HT-29 (cell line): Measurements from ENCODE around the gene ZNF563. TPM values are rescaled to one million over a fixed set of nuclear protein-coding genes. Genes with fewer than 3 reads are reported as not detected.
"Not testable (repeated sequence)": the region's sequence is repeated elsewhere in the genome, so short reads cannot be mapped to it uniquely, and the experiment has no call there.

Experiments used
- DNase-seq: peaks from one replicate; pipeline ENCODE4 v3.0.0-alpha.2; 2015; ENCODE audit warnings: low spot score
- total RNA-seq: library from RNA; depleted of rRNA; stranded (reverse); fragments of >200 nt; shearing (Covaris generic); gene quantifications from 2 replicates; pipeline ENCODE4 v1.2.3, GENCODE V29; 2014; rRNA removed

ZNF563 gene
- total RNA-seq = 0.25 and 0.70 TPM in 2 replicates

DNA sequence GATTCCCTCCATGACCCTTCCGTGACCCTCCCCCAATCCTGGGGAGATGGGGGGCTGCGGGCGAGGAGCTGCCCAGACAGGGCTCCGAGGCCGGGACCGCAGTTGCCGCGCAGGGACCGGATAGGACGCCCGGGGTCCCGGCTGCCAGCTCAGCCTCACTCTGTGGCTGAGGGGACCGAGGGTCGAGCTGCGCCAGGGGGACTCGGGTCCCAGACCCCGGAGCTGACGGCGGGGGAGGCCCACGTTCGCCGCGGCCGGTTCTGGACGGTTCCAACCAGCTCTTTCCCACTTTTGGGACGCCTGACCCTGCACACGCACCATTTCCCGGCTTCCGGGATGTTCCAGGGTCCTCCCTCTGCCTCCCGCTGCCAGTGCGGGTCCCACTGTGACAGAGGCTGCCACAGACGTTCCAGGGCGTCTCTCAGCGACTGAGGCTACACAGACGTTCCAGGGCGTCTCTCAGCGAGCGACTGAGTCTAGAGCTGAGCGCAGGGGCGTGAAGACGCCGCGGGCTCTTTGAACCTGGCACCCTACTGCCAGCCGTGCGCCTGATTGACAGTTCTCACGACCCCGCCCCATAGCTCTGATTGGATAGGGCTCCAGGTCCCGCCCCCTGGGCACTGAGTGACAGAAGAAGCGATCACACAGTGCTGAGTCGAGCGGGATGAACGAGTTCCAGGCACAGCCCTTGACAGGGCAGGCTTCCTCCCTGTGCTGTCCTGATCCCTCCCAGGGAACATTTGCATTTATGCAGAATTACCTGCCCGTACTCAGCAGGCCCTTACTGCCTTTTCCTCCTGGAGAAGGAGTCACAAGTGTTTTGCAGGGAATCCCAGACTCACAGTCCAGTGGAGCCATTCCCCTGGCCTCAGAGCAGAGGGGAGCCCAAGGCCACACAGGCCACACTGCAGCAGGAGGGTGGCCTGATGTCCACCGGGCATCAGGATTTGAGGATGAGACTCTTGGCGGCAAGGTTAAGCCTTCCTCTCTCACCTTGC, at the start of gene ZNF563:
Gene ZNF563, minus strand, starts transcription at position 472 of the 998 bp plus-strand sequence. Its CDS starts 151 bp downstream, at position 321.
- peak; percentile 92 for DNase-seq

DNA sequence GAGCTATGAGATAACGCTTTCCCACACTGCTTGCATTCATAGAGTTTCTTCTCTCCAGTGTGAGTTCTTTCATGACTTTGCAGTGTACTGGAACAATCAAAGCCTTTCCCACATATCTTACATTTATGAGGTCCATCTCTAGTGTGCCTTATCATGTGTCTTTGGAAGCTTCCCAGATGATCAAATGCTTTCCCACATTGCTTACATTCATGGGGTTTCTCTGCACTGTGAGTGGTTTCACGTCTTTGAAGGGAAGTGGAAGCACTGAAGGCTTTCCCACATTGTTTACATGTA, 47.0 kb upstream of the ZNF563 start:
- no peak for DNase-seq

- no peak for DNase-seq
Observed at GRCh38 chr19:12379732-12380443, 46.5 kb upstream of the ZNF563 start.

- DNase-seq = no peak
Observed at GRCh38 chr19:12374026-12374425, 40.6 kb upstream of the ZNF563 start.

DNA sequence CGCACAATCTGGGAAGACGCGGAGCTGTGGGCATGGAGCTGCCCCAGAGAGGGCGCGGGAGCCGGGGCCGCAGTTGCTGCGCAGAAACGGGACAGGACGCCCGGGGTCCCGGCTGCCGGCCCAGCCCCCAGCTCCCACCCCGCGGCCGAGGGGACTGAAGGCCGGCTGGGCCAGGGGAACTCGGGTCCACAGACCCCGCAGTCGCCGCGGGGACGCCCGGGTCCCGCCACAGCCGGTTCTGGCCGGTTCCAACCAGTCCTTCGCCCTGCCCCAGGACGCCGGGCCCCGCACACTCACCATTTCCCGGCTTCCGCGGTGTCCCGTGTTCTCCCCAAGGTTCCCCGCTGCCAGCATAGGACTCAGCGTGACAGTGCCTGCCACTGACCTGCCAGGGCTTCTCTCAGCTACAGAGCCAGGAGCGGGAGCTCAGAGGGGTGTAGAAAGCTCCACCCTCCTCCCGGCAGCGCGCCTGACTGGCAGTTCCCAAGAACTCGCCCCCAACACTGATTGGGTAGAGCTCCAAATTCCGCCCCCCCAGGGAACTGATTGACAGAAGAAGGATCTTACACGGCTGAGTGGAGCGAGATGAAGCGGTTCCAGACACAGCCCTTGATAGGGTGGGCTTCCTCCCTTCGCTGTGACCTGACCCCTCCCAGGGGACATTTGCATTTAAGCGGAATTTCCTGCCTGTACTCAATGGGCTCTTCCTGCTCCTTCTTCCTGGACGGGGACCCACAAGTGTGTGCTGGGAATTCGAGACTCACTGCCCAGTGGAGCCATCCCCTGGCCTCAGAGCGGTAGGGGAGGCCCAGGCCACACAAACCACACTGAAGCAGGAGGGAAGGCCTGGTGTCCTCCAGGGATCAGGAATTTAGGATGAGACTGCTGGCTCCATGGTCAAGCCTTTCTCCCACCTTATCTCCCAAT, 32.1 kb upstream of the ZNF563 start, which contains the start of gene ZNF442:
Gene ZNF442, minus strand, starts transcription at position 448 of the 927 bp plus-strand sequence. CDS start 2,052 bp downstream, outside the sequence.
- peak; percentile 82 for DNase-seq

DNA sequence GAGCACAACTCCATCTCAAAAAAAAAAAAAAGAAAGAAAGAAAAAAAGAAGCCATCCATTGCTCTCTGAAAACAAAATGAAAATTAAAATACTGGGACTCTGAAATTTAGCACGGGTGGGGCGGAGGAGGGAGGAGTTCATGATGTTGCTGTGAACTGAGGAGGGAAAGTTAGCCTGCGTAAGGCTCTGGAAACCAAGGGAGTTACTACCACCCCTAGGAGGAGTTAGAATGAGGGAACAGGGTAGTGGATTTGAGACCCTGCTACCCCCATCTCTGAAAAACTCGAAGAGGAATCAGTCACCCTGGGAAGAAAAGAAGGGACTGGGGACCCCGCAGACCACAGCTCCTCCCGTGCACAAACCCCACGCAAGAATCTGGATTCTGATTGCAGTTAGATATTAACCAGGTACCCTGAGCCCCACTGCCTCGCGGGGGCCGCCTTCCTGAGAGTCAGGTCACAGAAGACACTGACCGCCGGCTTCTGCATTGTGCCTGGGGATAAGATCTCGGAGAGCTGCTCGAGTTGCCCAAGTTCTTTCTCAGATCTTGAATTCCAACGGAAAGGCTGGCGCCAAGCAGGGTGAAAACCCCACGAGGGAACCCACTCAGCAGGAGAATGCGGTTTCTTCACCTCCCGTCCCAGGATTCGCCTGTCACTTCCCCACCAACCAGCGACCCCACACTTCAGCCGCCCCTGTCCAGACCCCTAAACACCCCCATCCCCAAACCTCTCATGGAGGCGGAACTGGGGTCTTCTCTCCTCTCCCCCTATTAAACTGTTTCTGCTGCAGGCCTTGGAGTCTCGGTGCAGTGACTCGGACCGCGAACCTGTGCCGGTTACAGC, 31.2 kb upstream of the ZNF563 start:
- no peak for DNase-seq

DNA sequence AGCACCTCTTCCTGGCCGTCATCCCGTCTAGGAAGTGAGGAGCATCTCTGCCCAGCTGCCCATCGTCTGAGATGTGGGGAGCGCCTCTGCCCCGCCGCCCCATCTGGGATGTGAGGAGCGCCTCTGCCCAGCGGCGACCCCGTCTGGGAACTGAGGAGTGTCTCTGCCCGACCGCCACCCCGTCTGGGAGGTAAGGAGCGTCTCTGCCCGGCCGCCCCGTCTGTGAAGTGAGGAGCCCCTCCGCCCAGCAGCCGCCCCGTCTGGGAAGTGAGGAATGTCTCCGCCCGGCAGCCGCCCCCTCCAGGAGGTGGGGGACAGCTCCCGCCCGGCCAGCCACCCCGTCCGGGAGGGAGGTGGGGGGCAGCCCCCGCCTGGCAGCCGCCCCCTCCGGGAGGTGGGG, 28.8 kb upstream of the ZNF563 start:
- DNase-seq = not testable (repeated sequence)

- no peak for DNase-seq
Observed at GRCh38 chr19:12353375-12353774, 19.9 kb upstream of the ZNF563 start.

DNA sequence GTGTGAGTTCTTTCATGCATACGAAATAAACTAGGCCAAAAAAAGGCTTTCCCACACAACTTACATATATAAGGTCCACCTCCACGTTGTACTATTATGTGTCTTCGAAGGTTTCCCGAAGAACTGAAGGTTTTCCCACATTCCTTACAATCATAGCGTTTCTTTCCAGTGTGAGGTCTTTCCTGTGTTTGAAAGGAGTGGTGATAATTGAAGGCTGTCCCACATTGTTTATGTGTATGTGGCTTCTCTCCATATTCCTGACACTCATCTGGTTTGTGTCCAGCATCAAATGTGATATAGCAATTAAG, 17.4 kb upstream of the ZNF563 start:
- DNase-seq = no peak

DNA sequence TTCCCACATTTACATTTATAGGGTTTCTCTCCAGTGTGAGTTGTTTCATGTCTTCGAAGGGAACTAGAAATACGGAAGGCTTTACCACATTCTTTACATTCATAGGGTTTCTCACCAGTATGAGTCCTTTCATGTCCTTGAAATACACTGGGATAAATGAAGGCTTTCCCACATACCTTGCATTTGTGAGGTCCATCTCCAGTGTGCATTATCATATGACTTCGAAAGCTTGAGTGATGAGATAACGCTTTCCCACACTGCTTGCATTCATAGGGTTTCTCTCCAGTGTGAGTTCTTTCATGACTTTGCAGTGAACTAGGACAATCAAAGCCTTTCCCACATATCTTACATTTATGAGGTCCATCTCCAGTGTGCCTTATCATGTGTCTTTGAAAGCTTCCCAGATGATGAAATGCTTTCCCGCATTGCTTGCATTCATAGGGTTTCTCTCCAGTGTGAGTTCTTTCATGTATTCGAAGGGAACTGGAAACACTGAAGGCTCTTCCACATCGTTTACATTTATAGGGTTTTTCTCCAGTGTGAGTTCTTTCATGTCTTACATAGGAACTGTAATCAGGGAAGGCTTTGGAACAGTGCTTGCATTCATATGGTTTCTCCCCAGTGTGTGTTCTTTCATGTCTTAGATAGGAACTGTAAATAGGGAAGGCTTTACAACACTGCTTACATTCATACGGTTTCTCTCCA, 16.9 kb upstream of the ZNF563 start:
- DNase-seq = no peak

GRCh38 chr19:12346896-12347295, 13.5 kb upstream of the ZNF563 start:
- peak; percentile 17 for DNase-seq

DNA sequence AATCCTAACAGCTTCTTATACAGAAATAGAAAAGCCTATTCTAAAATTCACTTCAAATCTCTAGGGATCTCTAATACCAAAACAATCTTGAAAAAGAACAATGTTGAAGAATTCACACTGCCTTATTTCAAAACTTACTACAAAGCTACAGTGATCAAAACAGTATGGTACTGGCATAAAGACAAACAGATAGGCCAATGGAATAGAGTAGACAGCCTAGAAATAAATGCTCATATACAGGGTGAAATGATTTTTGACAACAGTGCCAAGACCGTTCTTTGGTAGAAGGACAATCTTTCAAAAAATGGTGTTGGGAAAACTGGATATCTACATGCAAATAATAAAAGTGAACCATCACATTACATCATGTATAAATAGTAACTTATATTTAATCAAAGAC, 11.8 kb upstream of the ZNF563 start:
- no peak for DNase-seq

GRCh38 chr19:12331211-12331941, 2.1 kb downstream of the ZNF563 start:
- no peak for DNase-seq

DNA sequence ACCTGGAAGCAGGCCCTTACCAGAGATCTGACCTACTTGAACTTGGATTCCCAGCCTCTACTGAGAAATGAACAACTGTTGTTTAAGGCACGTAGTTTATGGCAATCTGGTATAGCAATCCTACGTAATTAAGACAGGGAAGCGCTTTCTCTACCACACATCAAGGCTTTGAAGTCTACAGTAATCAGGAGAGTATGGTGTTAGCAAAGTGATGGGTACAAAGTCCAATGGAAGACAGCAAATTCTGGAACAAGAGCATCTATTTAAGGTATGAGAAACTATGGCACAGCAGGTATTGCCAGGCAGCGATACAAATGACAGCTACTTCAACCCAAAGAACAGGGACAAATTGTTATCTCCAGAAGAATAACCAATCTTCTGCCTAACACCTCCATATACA, 3.1 kb downstream of the ZNF563 start:
- DNase-seq = no peak

DNA sequence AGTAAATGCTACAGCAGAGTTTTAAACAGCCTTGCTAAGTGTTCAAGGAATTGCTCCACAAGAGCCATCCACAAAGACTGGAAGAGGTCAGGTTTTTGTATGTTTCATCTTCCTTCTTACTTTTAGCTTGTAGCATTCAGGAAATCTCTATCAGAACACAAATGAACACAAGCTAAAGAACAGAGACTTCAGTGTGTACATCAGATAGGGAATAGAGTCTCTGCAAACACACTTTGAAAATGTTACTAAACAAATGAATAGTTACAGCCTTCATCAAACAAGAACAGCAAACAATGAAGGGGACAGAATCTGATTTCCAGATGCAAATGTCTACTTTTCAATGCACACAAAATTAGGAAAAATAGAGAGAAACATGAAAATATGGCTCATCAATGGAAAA, 7.7 kb downstream of the ZNF563 start:
- no peak for DNase-seq

DNA sequence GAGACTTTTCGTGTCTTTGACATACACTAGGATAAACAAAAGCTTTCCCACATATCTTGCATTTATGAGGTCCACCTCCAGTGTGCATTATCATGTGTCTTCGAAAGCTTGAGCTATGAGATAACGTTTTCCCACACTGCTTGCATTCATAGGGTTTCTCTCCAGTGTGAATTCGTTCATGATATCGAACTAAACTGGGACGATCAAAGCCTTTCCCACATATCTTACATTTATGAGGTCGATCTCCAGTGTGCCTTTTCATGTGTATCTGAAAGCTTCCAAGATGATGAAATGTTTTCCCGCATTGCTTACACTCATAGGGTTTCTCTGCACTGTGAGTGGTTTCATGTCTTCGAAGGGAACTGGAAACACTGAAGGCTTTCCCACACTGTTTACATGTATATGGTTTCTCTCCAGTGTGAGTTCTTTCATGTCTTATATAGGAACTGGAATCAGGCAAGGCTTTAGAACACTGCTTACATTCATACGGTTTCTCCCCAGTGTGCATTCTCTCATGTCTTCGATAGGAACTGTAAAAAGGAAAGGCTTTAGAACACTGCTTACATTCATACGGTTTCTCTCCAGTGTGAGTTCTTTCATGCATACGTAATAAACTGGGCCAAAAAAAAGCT, 14.5 kb downstream of the ZNF563 start:
- DNase-seq = no peak

- no peak for DNase-seq
Observed at GRCh38 chr19:12314553-12314952, 18.9 kb downstream of the ZNF563 start.

DNA sequence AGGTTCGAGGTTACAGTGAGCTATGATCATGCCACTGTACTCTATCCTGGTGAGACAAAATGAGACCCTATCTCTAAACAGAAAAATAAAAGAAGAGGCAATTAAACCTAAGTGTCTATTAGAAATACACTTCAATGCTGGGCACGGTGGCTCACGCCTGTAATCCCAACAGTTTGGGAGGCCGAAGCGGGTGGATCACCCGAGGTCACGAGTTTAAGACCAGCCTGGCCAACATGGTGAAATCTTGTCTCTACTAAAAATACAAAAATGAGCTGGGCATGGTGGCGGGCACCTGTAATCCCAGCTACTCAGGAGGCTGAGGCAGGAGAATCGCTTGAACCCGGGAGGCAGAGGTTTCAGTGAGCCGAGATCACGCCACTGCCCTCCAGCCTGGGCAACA, 24.5 kb downstream of the ZNF563 start:
- not testable (repeated sequence) for DNase-seq

- no peak for DNase-seq
Observed at GRCh38 chr19:12295191-12295590, 38.2 kb downstream of the ZNF563 start.
